ENCODE results near the gene SDF4.
A peak's percentile ranks its signal among the peaks of the same experiment; 100 is the strongest.

The SDF4 gene

GRCh38 chr1:1274299-1274930 lies 42.6 kb upstream of the SDF4 start:
- DNase-seq (ENCODE audit: extremely low read depth, low read depth): no peak
- no peak for TF ChIP-seq CTCF (IDR thresholded peaks at IDR 0.05; ENCODE audit: low read depth, low read length)

GRCh38 chr1:1273512-1274298 lies 41.9 kb upstream of the SDF4 start, which contains the start of gene UBE2J2:
Gene UBE2J2 (minus strand): TSS chr1:1273854. CDS start chr1:1267992, 5,862 bp downstream.
- TF ChIP-seq CTCF (IDR thresholded peaks at IDR 0.05; ENCODE audit: low read depth, low read length): no peak
- DNase-seq (ENCODE audit: extremely low read depth, low read depth): peak; percentile 86

- no peak for DNase-seq (ENCODE audit: extremely low read depth, low read depth)
- TF ChIP-seq CTCF (IDR thresholded peaks at IDR 0.05; ENCODE audit: low read depth, low read length): no peak
Observed at GRCh38 chr1:1273209-1273511, 41.4 kb upstream of the SDF4 start.

GRCh38 chr1:1272341-1273208 lies 40.8 kb upstream of the SDF4 start:
- DNase-seq (ENCODE audit: extremely low read depth, low read depth): no peak
- no peak for TF ChIP-seq CTCF (IDR thresholded peaks at IDR 0.05; ENCODE audit: low read depth, low read length)

GRCh38 chr1:1270813-1271212 lies 39.0 kb upstream of the SDF4 start:
- no peak for TF ChIP-seq CTCF (IDR thresholded peaks at IDR 0.05; ENCODE audit: low read depth, low read length)
- DNase-seq (ENCODE audit: extremely low read depth, low read depth): peak; percentile 35

GRCh38 chr1:1268284-1268682 lies 36.5 kb upstream of the SDF4 start:
- no peak for TF ChIP-seq CTCF (IDR thresholded peaks at IDR 0.05; ENCODE audit: low read depth, low read length)

More at GRCh38 chr1:1268284-1268682, 36.5 kb upstream of the SDF4 start:
- DNase-seq (ENCODE audit: extremely low read depth, low read depth): no peak
